ENCODE data around the gene CNST.

- no peak for TF ChIP-seq CTCF (IDR thresholded peaks at IDR 0.05; ENCODE audit: low read depth, low read length)
- TF ChIP-seq EZH2phosphoT487 (IDR thresholded peaks at IDR 0.05; ENCODE audit: low read depth), result no peak
Observed at GRCh38 chr1:246607462-246607861, 41.2 kb downstream of the CNST start.
